Activated CD4-positive, alpha-beta T cell treated with anti-CD3 and anti-CD28 coated beads for 4 hours (primary cell): ENCODE data around the gene LSAMP.

Source experiments
- DNase-seq, 2 donors: peaks; one replicate each; pipeline ENCODE4 v3.0.0-alpha.2; 2020

LSAMP gene

DNA sequence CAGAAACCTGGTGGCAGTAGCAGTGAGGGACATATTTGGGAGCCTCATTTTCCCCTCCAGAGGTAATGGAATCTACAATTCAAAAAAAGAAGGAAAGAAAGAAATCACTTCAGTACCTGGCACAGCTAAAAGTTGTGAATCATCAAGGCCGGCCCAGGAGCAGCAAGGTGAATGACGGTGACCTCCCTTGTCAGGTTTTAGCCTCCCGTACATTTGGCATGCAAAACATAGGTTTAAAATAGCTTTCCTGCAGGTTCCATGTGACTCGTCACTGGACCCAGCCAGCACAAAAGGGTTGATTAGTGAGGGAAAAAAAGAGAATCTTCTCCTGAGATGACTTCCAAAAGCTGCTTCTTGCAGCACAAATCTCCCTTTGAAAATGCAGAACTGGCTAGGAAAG is 394.2 kb downstream of the LSAMP start:
- DNase-seq: no peak

DNA sequence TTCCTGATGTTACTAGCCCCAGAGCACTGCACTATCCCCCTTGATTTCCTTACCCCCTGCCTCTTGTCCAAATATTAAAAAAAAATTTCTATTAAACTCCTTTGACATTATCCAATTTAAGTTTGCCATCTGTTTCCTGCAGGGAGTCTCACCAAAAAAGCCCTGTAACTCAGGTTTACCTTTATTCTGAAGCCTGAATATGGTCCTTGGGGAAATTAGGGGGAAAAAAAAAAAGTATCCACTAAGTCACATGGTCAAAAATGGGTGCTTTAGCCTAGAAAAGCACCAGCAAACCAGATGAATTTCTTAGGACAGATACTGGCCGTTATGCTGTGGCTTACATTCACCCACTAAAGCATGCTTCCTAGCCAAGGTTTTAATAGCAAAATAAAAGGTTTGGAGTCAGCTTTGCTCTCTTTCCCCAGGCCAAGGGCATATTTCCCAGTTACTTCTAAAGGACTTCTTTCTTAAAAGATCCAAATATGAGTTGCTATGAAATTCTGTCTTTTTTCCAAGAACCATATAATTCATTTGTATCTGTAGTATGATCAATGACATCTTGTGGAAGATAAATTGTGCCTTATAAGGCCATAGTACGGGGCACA is 394.9 kb downstream of the LSAMP start:
- DNase-seq: no peak

DNA sequence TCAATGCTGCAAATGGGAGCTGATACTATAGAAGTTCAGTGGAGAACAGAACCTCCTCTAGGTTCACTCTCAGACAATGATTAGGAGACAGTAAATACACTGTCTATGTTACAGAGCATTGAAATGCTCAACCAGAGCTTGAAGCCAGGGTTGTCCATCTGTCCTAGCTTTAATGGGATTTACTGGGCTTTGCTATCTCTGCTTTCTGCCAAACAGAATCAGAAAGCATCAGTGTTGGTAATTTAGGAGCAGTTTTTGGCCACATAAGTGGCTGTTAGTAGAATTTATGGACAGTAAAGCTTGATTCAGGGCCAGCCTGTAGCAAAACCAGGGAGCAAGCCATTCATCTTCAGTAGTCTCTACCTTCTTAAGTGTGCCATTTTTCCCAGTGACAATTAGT is 396.3 kb downstream of the LSAMP start:
- DNase-seq: no peak

DNA sequence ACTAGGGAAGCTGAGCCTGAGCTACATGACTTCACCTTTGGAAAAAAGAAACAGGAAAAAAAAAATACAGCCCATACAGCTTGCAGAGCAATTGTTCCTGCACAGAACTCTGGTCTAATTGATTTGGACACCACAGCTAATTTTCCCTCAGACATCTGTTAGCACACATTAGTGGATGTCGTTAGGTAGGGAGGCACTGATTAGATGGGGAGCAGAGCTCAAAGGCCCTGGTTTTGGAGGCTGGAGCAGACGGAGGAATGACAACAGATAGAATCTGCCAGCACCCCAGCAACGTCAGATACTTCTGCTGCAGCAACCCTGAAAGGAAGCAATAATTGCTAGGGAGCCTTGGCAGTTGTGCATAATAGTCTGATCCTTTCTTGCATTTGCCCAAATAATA is 398.9 kb downstream of the LSAMP start:
- no peak for DNase-seq

DNA sequence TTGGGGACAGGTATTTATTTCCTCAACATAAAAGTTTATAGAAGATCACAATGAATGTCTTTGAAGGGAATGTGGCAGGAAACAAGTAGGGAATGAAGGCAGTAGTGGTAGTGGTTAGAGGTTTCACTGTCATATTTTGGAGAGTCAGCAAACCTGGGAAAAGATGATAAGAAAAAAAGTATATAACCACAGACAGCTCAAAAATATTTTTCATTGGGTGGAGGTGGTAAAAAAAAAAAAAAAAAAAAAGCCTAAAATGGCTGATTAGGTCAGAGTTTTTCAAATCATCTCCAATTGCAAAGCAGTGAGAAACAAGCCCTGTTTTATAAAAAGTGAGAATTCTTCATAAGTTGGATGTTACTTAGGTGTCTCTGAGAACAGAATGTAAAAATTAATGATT is 400.0 kb downstream of the LSAMP start:
- no peak for DNase-seq

DNA sequence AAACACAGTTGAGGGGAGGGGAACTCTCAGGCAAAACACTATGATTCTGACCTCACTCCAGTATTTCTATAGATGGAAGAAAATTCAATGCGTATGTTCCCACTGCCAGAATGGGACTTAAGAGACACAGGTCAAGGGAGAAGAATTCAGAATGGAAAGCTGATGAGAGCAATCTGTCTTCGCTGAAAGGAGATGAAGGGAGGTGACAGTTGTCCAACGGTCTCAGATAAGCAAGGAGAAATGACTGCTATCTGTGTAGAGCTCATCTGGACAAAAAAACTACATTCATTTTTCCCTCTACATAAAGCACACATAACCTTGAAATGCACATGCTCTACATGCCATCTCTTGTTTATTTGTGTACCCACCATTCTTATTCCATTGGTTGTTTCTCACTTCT is 405.1 kb downstream of the LSAMP start:
- DNase-seq: no peak

DNA sequence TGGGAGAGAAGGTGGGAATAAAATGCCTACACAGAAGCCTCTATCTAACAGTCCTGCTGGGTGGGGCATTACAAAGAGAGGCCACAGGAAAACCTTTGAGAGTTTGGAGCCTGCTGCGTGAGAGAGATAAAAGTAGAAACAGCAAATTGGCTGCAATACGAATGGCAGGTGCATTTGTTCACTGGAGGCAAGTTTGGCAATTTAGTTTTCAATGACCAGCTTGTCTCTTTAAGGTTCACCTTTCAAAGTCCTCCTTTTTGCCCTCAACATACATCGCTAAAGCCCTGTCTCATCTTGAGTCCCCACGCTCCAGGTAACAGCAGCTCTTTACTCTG is 405.7 kb downstream of the LSAMP start:
- DNase-seq: no peak

DNA sequence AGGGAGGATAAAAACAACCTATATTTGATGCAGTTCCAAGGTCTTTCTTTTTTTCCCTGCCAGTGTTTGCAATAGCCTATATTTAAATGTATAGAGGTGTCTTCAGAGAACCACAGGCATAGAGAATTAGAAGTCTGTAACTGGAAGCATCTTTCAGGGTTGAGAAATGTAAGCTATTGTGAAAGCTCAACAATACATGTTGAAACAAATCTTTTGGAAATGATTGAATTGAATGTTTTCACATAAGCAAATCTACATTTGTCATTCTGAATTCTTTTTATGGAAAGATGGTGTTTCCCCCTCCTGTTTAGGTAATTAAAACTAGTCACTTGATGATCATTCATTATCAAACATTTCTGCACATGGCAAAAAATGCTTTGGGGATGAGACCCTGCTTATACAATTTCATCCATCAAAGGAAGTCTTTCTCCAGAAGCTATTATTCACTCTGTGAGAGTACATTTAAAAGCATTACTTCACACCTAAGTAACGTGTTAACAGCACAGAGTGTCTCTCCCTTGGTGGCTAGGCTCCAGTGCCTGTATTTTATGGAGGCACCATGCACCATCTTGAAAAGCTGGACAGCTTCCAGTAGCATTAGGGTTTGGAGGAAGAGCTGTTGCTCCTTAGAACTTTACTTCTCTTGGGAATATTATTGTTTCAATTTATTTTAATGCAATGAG is 406.2 kb downstream of the LSAMP start:
- DNase-seq: no peak

DNA sequence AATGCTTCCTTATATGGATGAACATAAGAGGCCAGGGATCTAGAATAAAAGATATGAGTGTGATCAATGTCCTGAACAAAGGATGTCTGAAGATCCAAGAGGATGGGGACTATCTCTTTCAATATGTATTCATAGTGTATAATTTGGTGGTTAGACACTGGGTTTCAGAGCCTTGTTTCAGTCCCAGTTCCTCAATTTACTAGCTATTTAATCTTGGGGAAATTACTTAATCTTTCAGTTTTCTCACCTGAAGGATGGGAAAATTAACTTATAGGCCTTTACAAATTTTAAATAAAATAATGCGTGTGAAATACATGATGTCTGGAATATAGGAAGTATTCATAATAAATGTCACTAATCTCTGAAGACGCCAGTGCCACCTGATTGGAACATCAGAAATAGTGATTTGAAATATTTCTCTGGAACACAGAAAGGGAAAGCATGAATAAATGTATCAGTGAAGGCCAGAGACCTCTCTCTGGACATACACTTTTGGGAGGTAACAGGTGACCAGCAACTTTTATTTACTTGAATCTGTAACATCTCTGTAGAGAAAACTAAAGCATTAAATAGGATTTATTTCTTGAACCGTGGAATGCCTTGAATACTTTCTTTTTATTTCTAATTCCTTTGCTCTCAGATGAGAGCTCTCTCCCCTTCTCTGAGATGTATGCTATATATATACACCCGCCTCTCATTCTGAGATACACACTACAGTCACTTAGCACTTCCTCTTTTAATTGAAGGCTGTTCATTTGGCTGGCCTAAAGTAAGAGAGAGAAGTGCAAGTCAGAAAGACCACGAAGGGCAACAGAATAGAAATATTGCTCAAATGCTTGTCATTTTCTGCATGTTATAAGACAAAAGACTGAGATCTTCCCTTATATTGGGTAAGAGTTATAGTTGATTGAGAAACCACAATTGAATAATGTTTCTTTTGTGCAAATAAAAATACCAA is 407.1 kb downstream of the LSAMP start:
- DNase-seq: no peak

DNA sequence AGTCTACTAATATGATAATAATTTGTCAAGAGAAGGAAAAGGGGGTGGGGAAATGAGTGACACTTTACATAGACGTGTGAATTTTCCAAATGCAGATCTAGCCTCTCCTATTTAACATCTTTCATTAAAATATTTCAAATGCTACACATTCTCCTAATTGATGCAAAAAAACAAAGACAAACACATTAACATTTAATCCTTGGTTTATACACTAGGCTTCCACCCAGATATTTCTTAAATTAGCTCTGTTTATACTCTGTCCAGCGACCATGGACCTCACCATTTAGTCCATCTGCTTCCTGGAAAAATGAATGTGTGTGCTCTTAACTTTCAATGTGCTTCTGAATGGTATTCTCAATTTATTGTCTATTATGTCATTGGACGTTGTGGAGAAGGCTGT is 409.9 kb downstream of the LSAMP start:
- no peak for DNase-seq

DNA sequence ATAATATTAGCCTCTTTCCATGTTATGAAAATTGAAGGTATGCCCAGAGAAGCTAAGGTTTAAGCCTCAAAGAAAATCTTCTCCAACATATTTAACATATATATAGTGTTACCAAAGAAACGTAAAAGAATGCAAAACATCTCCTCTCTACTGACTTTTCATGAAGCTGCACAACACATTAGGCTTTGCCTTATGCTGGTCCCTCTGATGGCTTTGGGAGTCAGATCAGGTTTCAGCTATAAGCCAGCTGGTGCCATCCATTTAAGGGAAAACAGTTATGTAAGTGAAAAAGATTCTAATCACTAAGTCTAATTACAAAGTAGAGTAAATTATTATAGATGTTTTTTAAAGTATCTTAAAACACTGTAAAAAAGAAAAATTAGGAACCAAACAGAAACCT is 410.5 kb downstream of the LSAMP start:
- DNase-seq: no peak

DNA sequence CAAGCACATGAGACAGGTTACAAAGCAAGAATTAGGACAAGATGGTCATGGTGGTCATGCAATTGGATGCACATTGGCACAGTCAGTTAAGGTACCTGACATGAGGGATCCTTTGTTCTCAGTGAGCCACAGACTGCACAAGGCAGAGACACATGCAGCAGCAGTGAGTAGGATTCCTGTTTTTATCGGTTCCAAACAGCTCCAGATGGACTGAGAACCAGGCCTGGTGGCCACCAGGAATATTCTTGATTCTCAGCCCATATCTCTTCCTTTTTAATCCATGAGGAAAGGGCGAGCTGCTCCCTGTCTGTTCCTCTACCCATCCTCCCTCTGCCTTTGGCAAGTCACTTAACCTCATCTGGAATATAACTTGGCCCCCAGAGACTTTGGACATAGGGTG is 411.2 kb downstream of the LSAMP start:
- no peak for DNase-seq

DNA sequence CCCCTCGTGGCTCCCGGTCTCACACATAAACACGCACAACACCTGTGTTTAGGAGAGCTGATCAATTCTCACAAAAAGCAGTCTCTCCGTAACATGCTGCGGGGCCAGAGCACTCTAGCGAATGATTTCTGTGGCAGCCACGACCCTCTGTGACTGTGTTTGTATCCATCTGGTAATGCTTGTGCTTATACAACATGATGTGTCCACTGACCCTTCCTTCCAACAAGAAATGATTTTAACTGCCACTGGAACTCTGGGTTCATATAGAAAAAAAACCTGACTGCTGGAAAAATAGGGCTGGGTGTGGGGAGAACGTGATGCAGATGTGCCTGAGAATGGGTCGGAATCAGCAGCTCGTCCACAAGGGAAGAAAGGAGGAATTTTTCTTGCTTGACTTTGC is 411.8 kb downstream of the LSAMP start:
- no peak for DNase-seq

DNA sequence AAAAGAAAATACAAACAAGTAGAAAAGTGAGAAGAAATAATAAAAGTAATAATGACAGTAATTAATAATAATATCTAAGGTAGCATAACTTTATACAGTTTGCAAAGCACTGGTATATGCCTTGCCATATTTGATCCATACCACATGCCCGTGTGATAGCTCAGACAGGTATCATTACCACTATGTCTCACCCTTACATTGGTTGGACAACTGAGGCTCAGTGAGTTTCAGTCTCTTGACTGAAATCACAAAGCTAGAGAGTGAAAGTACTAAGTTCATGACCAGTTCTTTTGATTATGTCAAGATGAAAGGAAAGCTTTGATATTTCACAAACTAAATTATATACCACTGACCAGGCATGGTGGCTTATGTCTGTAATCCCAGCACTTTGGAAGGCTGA is 413.1 kb downstream of the LSAMP start:
- no peak for DNase-seq

DNA sequence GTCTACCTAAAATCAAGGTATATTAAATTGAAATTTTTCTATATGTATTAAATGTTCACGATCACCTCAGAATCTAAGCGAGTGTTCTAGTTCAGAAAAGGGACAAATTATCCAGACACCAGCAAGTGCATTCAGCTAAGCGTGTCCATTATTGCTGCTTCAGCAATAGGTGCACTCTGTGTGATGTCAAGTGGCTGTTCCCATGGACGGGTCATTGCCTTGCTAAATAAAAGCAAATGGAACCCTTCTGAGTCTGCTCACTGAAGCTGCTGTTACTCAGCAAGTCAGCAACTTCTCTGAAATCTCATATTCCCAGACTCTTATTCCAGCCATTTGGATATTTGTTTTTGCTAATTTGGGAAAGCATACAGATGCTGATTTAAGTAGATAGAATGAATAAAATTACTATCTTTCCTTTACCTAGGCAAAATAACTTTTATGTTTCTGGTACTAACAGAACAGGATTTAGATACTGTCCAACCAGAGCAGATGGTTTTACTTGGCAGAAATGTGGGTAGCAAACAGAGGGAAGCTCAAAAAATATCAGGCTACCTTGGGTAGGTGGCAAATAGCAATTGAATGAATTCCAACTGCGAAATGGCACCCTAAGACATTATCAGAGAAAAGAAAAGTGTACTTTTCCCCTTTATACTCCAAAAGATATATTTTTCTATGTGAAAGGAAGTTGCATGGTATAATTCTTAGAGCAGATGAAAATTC is 415.0 kb downstream of the LSAMP start:
- no peak for DNase-seq

DNA sequence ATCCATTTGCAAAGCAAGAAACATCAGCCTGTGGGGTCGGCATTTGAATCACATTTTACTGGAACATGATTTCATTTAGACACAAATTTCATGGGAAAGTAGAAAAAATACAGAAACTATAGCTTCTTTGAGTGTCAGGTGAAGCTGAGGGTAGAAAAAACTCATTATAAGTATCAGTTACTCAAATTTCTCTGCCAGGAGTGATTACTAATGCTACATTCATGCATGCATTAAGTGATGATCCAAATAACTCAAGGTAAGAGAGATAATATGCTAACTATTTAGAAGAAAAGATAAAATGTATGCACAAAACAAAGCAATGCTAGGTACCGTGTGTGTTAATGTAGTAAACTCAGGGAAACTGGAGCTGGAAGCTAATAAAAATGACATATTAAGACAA is 416.0 kb downstream of the LSAMP start:
- no peak for DNase-seq

DNA sequence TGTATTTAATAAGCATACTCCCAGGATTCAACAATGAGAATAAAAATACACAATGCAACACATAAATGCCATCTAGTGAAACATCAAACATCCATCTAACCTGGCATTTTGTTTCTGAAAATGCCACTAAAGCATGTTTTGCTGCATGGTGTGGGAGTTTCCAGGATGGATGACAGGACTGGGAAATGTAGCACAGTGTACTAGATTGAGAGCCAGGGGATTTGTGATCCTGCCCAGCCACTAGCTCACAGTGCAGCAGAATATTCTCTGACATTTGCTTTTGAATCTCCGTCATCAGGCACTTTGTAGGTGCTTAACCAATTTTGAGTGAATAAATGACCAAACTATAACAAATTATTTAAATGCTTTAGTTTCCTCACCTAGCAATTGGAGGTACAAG is 417.1 kb downstream of the LSAMP start:
- DNase-seq: no peak

DNA sequence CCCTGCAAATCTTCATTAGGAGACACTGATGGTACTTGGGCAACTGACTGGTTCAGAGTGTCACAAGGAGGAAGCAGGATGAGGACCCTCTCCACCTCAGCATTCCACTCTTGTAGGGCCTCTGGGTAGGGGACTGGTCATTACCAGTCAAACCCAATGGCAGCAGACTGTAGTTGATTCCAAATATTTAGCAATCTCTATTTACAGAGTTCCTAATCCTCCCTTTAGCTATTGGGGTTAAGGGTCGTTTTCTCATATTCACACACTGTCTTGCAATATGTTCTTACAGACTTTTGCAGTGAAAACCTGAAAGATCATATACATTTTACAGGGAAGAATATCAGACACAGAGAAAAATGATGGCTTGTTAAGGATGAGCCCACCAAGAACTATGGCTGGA is 424.3 kb downstream of the LSAMP start:
- no peak for DNase-seq

DNA sequence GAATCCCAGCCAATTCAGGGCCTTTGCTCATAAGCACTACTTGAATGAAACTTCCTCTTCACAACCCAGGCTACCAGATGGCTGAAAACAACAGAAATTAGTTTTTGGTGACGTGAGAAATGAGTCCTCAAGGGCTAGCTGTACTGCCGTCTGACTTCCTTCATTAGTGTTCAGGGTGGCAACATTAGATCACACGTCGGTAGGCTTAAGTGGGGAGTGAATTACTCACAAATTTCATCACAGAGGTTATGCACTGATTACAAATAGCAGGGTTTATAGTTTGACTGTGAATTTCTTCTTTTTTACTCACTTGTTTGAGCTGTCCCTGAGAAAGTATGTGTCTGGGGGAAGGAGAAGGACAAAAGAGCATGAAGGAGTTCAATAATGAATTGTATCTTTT is 424.8 kb downstream of the LSAMP start:
- DNase-seq: no peak

DNA sequence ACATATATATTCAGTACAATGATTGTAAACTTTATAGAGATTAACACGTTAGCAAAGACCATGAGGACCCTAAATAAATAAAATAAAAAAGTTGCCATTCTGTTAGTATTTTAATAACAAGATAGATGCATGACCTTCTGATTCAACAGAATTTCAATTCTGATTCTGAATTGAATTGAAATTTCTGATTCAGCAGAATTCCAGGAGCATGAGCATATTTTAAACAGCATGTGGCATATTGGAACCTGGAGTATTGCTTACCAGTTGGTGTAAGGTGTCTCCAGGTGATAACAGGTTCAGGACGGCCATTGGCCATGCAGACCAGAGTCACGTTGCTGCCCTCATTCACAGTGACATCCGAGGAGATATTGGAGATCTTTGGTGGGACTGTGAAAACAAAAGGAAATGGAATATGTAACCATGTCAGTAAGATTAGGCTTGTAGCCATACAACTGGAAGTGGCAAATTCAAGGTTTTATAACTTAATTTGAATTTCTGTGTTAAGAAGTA is 426.0 kb downstream of the LSAMP start:
- DNase-seq: no peak

DNA sequence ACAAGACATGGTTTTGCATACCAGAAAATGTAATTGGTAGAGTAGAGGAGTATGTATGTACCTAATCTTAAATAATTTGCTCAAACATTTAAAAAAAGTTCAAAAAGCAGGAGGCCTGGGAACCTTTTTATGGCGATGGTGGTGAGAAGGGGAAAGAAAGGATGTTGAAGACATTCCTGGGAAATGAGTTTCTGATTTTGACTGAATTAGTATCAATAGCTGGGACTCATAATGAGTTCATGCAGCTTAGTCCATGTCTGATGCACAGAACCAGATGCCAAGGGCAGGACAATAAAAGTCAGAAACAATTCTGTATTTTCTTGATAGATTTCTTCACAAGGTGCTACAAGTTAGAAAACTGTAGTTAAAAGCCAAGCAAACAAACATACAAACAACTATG is 426.6 kb downstream of the LSAMP start:
- DNase-seq: no peak

DNA sequence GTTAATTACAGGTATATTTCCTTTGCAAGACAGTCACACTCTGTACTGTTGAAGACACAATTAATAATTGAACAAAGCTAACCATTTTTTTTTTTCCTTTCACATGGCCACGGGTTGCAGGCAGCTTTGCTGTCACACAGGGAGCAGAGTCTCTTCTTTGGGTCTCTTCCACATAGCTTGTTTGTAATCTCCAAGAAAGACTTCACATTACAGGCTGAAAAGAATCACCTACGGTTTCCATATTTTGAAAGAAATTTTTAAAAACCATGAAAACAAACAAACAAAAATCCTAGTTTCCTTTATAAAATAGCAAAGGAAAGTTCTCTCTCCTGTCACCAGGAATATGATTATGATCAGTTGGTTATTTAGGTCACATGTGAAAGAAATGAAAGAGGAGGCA is 429.4 kb downstream of the LSAMP start:
- DNase-seq: no peak

DNA sequence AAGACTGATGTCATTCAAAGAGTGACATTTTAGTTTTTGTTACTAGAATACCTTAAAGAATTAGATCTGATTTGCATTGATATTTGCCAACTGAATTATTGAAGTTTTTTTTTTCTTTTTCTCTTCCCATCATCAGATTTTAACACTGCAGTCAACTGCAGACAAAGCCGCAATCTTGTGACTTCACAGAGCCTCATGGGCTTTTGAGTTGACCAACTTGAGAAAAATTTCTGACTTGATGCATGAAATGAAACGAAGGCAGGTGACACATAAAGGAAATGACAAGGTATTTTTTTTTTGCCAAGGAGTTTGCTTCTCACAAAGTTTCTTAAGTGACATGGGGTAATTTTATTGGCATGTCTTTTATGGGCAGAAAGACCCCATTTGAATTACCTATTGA is 438.3 kb downstream of the LSAMP start:
- DNase-seq: no peak
